ENCODE measurements around the gene PKP1.

DNA sequence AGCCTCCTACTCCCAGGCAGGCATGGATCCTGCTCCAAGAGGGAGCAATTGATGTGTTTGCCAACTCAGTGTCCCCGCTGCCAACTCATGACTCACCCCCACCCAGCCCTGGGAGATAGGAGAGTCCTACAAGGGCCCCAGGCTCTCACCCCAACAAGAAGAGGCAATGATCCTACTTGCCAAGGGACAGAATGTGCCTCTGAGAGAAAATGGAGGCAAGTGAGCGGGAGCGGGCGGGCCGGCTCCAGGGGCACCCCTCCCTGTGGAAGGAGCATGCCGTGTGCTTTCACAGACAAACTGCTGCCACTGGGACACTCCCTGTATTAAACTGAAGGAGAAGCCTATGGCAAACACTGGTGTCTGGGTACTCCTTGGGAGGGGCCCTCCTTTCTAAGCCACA is 16.7 kb downstream of the PKP1 start:
- TF ChIP-seq CTCF (IDR thresholded peaks at IDR 0.05 in 8 of 11, conservative IDR thresholded peaks at IDR 0.05 in 3 of 11), result no peak
- TF ChIP-seq POLR2A (IDR thresholded peaks at IDR 0.05), result no peak
- no peak for TF ChIP-seq POLR2AphosphoS5 (IDR thresholded peaks at IDR 0.05)
